Stromal cell of bone marrow (primary cell): Measurements from ENCODE around the gene ACTRT2.

Experiments
- DNase-seq: peaks from one replicate; pipeline ENCODE4 v3.0.0-alpha.2; 2012; ENCODE audit warnings: low read depth

ACTRT2 gene

GRCh38 chr1:3018576-3018975, 2.7 kb upstream of the ACTRT2 start:
- no peak for DNase-seq

DNA sequence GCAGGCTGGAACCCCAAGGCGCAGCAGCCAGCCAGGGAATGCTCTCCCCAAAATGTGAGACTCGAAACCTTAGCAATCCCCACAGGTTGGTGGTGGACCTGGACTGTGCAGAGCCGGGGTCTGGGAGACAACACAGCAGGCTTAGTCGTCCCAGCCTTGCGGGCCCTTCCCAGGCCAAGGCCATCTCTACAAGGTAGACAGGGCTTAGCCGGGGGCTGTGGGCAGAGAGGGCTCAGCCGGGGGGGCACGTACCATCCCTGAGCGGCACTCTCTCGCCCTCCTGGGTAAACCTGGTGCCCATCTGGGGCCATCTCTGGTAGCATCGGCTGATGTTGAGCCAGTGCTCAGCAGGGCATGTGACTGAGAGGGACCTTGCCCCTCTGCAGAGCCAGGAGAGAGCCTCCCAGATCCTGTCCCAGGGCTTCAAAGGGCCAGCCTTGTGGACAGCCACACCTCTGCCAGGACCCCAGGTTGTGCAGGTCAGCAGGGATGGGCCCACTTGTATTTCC, 2.2 kb upstream of the ACTRT2 start:
- no peak for DNase-seq

DNA sequence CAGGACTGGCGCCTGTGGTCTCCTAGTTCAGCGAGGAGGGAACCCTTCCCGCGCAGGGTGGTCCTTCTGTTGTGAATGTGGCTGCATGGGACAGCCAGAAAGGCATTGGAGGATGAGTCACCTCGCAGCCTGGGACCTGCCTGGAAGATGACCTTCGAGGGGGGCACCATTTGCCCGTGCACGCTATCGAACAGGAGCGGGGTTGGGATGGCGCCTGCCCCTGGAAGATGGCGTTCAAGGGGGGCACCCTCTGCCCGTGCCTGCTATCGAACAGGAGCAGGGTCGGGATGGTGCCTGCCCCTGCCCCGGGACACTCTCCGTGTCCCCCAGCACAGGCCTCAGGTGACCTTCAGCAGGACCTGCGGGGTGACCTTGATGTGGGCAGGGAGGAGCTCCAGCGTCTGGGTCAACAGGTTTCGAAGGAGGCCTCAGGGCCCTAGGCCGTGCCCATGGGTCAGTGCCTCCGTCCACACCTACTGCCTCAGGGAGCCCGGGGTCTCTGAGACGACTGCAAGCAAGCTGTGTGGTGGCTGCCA, 1.7 kb upstream of the ACTRT2 start:
- no peak for DNase-seq

GRCh38 chr1:3020263-3020909, 881 bp upstream of the ACTRT2 start:
- no peak for DNase-seq

GRCh38 chr1:3021801-3022401, 634 bp downstream of the ACTRT2 start:
- no peak for DNase-seq

DNA sequence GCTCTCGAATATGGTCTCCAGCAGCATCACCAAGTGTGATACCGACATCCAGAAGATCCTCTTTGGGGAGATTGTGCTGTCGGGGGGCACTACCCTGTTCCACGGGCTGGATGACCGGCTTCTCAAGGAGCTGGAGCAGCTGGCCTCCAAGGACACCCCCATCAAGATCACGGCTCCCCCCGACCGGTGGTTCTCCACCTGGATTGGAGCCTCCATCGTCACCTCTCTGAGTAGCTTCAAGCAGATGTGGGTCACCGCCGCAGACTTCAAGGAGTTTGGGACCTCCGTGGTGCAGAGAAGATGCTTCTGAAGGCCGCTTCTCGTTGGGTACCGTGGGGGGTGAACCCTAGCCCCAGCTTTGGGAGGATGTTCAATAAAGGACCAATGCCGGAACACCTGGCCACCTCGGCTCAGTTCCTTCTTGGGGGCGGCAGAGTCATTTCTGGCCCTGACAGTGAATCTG, 1.3 kb downstream of the ACTRT2 start:
- no peak for DNase-seq

GRCh38 chr1:3022976-3023375, 1.7 kb downstream of the ACTRT2 start:
- DNase-seq = no peak

- DNase-seq = no peak
Measured at GRCh38 chr1:3024019-3024418, 2.8 kb downstream of the ACTRT2 start.

DNA sequence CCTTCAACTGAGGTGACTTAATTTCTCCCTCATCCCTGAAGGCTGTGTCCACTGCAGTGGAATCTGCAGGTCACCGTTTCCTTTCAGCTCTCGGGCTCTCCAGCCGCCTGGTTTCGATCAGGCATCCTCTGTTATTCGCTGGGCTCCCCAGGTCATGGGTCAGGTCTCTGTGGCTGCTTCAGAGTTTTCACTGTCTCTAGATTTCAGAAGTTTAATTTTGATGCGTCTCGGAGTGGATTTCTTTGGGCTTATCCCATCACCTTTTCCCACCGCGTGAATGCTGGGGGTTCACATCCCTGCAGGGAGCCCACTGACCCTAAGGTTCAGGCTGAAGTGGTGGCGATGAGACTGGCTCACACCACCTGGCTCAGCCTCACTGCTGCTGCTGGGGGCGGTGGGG, 3.3 kb downstream of the ACTRT2 start:
- no peak for DNase-seq

- no peak for DNase-seq
Measured at GRCh38 chr1:3026124-3026523, 4.9 kb downstream of the ACTRT2 start.

GRCh38 chr1:3026581-3027391, 5.5 kb downstream of the ACTRT2 start:
- DNase-seq = no peak

DNA sequence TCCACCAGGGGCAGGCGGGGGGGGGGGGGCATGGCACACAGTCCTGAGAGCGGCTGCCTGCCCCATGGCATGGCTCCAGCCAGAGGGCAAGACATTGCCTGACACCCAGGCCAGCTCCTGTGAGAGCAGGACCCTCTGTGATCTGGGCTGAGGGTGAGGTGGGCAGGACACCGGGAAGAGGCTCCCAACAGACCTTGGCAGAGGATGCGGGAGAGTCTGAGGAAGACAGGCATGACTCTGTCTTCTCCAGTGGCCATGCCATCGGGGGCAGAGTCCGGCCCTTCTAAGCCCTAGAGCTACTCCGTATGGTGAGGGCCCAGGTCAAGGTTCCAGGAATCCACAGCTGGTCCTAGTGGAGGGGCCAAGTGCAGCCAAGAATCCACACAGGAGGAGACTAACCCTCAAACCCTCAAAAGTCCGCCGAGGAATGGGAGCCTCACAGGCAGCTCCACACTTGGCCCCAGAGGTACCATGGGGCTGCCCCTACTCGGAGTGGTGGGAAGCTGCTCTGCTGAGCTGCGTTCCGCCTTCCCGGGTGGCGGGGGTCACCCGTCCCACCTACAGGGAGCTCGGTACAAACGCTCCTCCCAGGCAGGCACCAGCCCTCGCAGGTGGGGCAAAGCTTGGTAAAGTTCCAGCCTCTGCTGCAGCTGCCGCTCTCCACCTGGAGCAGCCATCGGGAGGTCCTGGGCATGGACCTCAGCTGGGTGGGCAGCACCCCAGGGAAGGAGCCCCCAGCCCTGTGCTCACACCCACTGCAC, 6.5 kb downstream of the ACTRT2 start:
- DNase-seq = no peak

DNA sequence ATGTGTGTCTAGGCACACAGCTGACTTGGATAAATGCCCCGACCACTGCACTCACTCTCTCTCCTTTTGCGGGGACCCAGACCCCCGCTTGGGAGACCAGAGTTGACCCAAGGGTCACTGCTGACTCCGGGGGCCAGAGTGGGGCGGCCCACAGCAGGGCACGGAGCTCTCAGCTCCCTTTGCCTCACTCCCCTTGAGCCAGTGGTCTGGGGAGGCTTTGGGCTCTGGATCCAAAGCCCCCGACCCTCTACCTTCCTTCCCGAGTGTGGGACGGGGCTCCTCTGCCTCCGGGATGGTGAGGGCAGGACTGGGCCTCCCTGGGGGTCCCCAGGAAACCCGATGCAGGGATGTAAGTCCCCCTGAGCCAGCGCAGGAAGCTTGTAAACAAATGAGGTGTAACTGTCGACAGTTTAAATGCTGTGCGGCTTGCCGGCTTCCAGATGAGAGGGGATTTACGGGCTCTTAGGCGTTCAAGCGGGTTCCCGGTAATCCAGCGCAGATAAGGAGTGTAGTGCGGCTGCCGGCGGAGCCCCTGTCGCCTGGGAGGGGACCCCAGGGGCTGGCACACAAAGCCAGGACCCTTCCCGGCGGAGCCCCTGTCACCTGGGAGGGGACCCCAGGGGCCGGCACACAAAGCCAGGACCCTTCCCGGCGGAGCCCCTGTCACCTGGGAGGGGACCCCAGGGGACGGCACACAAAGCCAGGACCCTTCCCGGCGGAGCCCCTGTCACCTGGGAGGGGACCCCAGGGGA, 7.4 kb downstream of the ACTRT2 start:
- no peak for DNase-seq

- no peak for DNase-seq
Measured at GRCh38 chr1:3029481-3029961, 8.3 kb downstream of the ACTRT2 start.

GRCh38 chr1:3029991-3030662, 8.9 kb downstream of the ACTRT2 start:
- no peak for DNase-seq

GRCh38 chr1:3030663-3031381, 9.6 kb downstream of the ACTRT2 start:
- no peak for DNase-seq

GRCh38 chr1:3031401-3032221, 10.3 kb downstream of the ACTRT2 start:
- no peak for DNase-seq

GRCh38 chr1:3032371-3033039, 11.2 kb downstream of the ACTRT2 start:
- DNase-seq = no peak
